Natural killer cell (primary cell): ENCODE results near the gene DTX3L. TPM values are rescaled to one million over a fixed set of nuclear protein-coding genes. Genes with fewer than 3 reads are reported as not detected.

Source experiments
- ATAC-seq, 3 donors: fragments of 150-1000 bp in 2 of 3; fragments of 200-7000 bp in 1 of 3; cut with Tn5 transposase; 1 replicate in 1 of 3; 2 replicates in 2 of 3; pipeline ENCODE4 v1.10.0; 2021; ENCODE audit warnings: mild to moderate bottlenecking in 2 of 3, moderate library complexity in 2 of 3
- DNase-seq, 2 donors: peaks; one replicate each; pipeline versions ENCODE4 v3.0.0 to v3.0.0-alpha.2; 2013 to 2021; ENCODE audit warnings: mixed read lengths in 1 of 2
- H3K27ac ChIP-seq: one replicate; pipeline ENCODE4 v1.5.1; 2013; ENCODE audit warnings: mild to moderate bottlenecking, low read length
- H3K27me3 ChIP-seq: one replicate; pipeline ENCODE4 v1.6.1; 2013; ENCODE audit warnings: low read length; ENCODE audit not compliant: control insufficient read depth, insufficient read depth
- H3K36me3 ChIP-seq: one replicate; pipeline ENCODE4 v1.6.1; 2013; ENCODE audit warnings: low read length; ENCODE audit not compliant: control insufficient read depth, insufficient read depth
- H3K4me1 ChIP-seq: one replicate; pipeline ENCODE4 v1.6.1; 2013; ENCODE audit warnings: low read length; ENCODE audit not compliant: control insufficient read depth, insufficient read depth
- H3K4me3 ChIP-seq: one replicate; pipeline ENCODE4 v1.5.1; 2013; ENCODE audit warnings: low read length
- H3K9me3 ChIP-seq: one replicate; pipeline ENCODE4 v1.6.1; 2013; ENCODE audit warnings: low read length; ENCODE audit not compliant: control insufficient read depth, insufficient read depth
- H3K27ac Mint-ChIP-seq, 2 donors: one replicate each; pipeline ENCODE4 v1.8.0; 2022; ENCODE audit warnings: mild to moderate bottlenecking in 2 of 2, mixed read lengths in 2 of 2, moderate library complexity in 1 of 2
- H3K27me3 Mint-ChIP-seq, 2 donors: one replicate each; pipeline ENCODE4 v1.8.0; 2022; ENCODE audit warnings: low read depth in 2 of 2, mixed read lengths in 2 of 2
- H3K36me3 Mint-ChIP-seq: one replicate; pipeline ENCODE4 v1.8.0; 2022; ENCODE audit warnings: mixed read lengths
- H3K4me1 Mint-ChIP-seq, 2 donors: one replicate each; pipeline ENCODE4 v1.8.0; 2022; ENCODE audit warnings: mixed read lengths in 2 of 2
- H3K4me3 Mint-ChIP-seq: one replicate; pipeline ENCODE4 v1.8.0; 2022; ENCODE audit warnings: mild to moderate bottlenecking, moderate library complexity, mixed read lengths
- H3K9me3 Mint-ChIP-seq, 2 donors: one replicate each; pipeline ENCODE4 v1.8.0; 2022; ENCODE audit warnings: mixed read lengths in 2 of 2
- CTCF ChIP-seq: fragments of 200-600 bp; IDR thresholded peaks from one replicate; pipeline ENCODE4 v1.8.0; 2022; ENCODE audit warnings: antibody characterized with exemption
- WGBS: methylation state at CpG from one replicate; pipeline ENCODE4 v1.1.7; 2013; ENCODE audit warnings: missing lambda C conversion rate; ENCODE audit not compliant: insufficient coverage; 5-methylcytosine and 5-hydroxymethylcytosine counted together
- intact Hi-C: fragments of 100-400 bp; cut with micrococcal nuclease; formaldehyde crosslinking; loops from one replicate; pipeline ENCODE4 v1.14.2; 2022
- total RNA-seq, 4 donors: library from RNA; stranded (reverse); fragments of 120-200 nt in 1 of 4; gene quantifications; one replicate each; pipeline versions ENCODE4 v1.2.3 to v1.2.4, GENCODE V29; 2013 to 2022

The DTX3L gene
- total RNA-seq, 3 donors from 2014 or later (not counting 1 experiment from before 2014, with no cell fraction given): 40.8 to 61.0 (median 51.8) TPM

DNA sequence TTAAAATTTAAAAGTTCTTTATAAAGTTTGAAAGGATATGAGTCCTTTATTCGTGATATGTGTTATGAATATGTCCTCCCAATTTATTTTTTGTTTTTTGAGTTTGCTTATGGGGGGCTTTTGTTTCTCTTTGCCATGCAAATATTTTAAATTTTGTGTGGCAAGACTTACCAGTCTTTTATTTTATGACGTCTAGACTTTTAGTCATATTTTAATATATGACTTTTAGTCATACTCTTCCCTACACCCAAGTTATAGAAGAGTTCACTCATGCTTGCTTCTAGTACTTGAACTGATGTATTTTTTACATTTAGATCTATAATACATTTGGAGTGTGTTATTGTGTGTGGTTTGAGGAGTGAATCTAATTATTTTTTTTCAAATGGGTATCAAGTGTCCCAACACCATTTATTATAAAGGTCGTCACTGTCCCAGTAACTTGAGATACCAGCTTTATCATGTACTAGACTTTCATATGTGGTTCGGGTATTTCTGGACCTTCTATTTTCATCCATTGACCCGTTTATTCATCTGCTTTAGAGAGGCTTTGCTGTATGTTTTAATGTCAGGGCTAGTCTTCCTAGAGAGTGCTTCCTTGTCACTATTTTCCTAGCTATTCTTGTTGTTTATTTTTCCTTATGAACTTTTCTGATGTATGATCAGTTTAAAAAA, 14.1 kb downstream of the DTX3L start:
- no peak for TF ChIP-seq CTCF
- WGBS: 20% methylated on average over 3 of the region's 5 CpGs
- Mint-ChIP-seq H3K4me3 (peak overlapping the region; percentile 99), H3K36me3 (peaks cover 19% of the 10 kb centered on the region), H3K27ac (peak overlapping the region; percentile 95 to 98), H3K4me1 (peaks cover 48 to 54% of the 10 kb centered on the region in 2 donors), H3K9me3 (peaks cover 2 to 11% of the 10 kb centered on the region in 2 donors), H3K27me3 (no peaks in the 10 kb centered on the region)
- H3K27me3 ChIP-seq: no peaks in the 10 kb centered on the region
- peak in 2 of 3 donors; percentile 33 to 43 for ATAC-seq
- H3K36me3 ChIP-seq: peaks cover 8% of the 10 kb centered on the region
- H3K4me3 ChIP-seq: peak overlapping the region; percentile 93
- H3K4me1 ChIP-seq: peaks cover 19% of the 10 kb centered on the region
- no peak for DNase-seq
- peak overlapping the region; percentile 89 for H3K27ac ChIP-seq
- peaks cover 8% of the 10 kb centered on the region for H3K9me3 ChIP-seq
- intact Hi-C loops: no loop called here

DNA sequence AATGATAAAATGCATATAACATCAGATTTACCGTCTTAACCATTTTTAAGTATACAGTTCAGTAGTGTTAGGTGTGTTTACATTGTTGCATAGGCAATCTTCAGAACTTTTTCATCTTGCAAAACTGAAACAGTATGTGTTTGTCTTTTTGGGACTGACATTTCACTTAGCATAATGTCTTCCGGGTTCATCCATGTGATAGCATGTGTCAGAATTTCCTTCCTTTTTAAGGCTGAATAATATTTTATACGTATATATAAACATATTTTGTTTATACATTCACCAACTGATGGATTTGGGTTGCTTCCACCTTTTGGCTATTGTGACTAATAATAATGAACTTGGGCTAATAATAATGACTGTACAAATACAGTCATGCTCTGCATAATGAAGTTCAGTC, 16.3 kb downstream of the DTX3L start:
- Mint-ChIP-seq H3K9me3 (peaks cover 2 to 11% of the 10 kb centered on the region in 2 donors), H3K27ac (peak overlapping the region; percentile 95 to 98), H3K27me3 (no peaks in the 10 kb centered on the region), H3K4me1 (peaks cover 49 to 58% of the 10 kb centered on the region in 2 donors), H3K36me3 (peaks cover 19% of the 10 kb centered on the region), H3K4me3 (no peak overlapping the region)
- intact Hi-C loops: loop anchor here (2.0 kb wide), 1 partner anchor 16 kb away; the partner anchor contains the start of genes DTX3L and PARP9
- ATAC-seq: no peak
- Histone ChIP-seq H3K4me1 (peaks cover 12% of the 10 kb centered on the region), H3K4me3 (no peak overlapping the region), H3K27ac (no peak overlapping the region), H3K9me3 (peaks cover 9% of the 10 kb centered on the region), H3K27me3 (no peaks in the 10 kb centered on the region), H3K36me3 (peaks cover 2% of the 10 kb centered on the region)
- DNase-seq: no peak
- WGBS: no CpG with 5 or more reads among the region's 3 CpGs
- TF ChIP-seq CTCF: no peak

DNA sequence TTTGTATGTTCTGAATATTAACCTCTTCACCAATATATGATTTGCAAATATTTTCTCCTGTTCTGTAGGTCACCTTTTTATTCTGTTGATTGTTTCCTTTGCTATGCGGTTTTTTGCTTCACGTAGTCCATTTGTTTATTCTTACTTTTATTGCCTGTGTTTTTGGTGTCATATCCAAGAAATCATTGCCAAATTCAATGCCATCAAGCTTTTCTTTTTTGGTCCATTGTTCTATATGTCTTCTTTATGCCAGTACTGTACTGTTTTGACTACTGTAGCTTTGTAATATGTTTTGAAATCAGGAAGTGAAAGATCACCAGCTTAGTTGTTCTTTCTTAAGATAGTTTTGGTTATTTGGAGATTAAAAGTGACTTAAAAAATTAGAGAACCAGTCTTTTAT, 17.5 kb downstream of the DTX3L start:
- H3K9me3 ChIP-seq: peaks cover 9% of the 10 kb centered on the region
- DNase-seq: no peak
- H3K4me3 ChIP-seq: no peak overlapping the region
- Mint-ChIP-seq H3K27me3 (no peaks in the 10 kb centered on the region), H3K9me3 (peaks cover 2 to 11% of the 10 kb centered on the region in 2 donors), H3K4me3 (no peak overlapping the region), H3K27ac (peak overlapping the region; percentile 5 to 53), H3K4me1 (peaks cover 45 to 58% of the 10 kb centered on the region in 2 donors), H3K36me3 (peaks cover 19% of the 10 kb centered on the region)
- WGBS: 95% methylated on average over 2 of the region's 2 CpGs
- intact Hi-C loops: loop anchor here (2.0 kb wide), 1 partner anchor 17 kb away; the partner anchor contains the start of genes DTX3L and PARP9
- H3K27me3 ChIP-seq: no peaks in the 10 kb centered on the region
- H3K4me1 ChIP-seq: peaks cover 9% of the 10 kb centered on the region
- TF ChIP-seq CTCF: no peak
- no peak overlapping the region for H3K27ac ChIP-seq
- H3K36me3 ChIP-seq: peaks cover 2% of the 10 kb centered on the region
- ATAC-seq: no peak
